ENCODE data around the gene BSN.

Gene BSN

GRCh38 chr3:49666592-49666991 is 112.3 kb downstream of the BSN start:
- H3K27me3 ChIP-seq (ENCODE audit: control insufficient read depth in 1 of 2, insufficient read depth in 1 of 2, low read length in 2 of 2): peaks cover 0 to 60% of the 10 kb centered on the region in 2 experiments
- H2BK15ac ChIP-seq (ENCODE audit: low read depth, poor library complexity, severe bottlenecking): no peak overlapping the region
- no peak overlapping the region for H4K8ac ChIP-seq (ENCODE audit: low read length)
- H3K4ac ChIP-seq (ENCODE audit: low read depth in 1 of 2, low read length in 2 of 2): no peak overlapping the region
- H3K36me3 ChIP-seq (ENCODE audit: control insufficient read depth in 1 of 2, insufficient read depth in 2 of 2, low read depth in 1 of 2, low read length in 2 of 2): no peaks in the 10 kb centered on the region
- no peak overlapping the region for H3K27ac ChIP-seq (ENCODE audit: low read length, poor library complexity, severe bottlenecking)
- H2AFZ ChIP-seq (ENCODE audit: low read depth, low read length): no peak overlapping the region
- H3K4me2 ChIP-seq (ENCODE audit: low read length, poor library complexity, severe bottlenecking): peak overlapping the region; percentile 19
- no peaks in the 10 kb centered on the region for H3K79me1 ChIP-seq (replicated peaks; ENCODE audit: low read length, poor library complexity, severe bottlenecking)
- H3K4me1 ChIP-seq (ENCODE audit: control insufficient read depth, insufficient read depth, low read depth, low read length): peaks cover 34% of the 10 kb centered on the region
- WGBS: 70% methylated on average over 7 of the region's 8 CpGs
- H2BK12ac ChIP-seq (ENCODE audit: low read length in 2 of 2): no peak overlapping the region
- H3K4me3 ChIP-seq (ENCODE audit: insufficient read depth in 1 of 2, low read depth in 1 of 2, low read length in 2 of 2): no peak overlapping the region
- no peak overlapping the region for H4K91ac ChIP-seq (ENCODE audit: low read length)
- no peak overlapping the region for H3K9ac ChIP-seq (ENCODE audit: low read length)
- H2BK5ac ChIP-seq (ENCODE audit: low read depth, low read length, poor library complexity, severe bottlenecking): no peak overlapping the region
- H3K18ac ChIP-seq (ENCODE audit: low read depth in 1 of 2, low read length in 2 of 2): no peak overlapping the region
- H2AK5ac ChIP-seq (ENCODE audit: low read length, severe bottlenecking): no peak overlapping the region
- no peaks in the 10 kb centered on the region for H3K9me3 ChIP-seq (ENCODE audit: control insufficient read depth, low read length)
- DNase-seq: peak; percentile 4
- no peak overlapping the region for H2BK120ac ChIP-seq (ENCODE audit: low read depth, low read length)
- no peak overlapping the region for H3K14ac ChIP-seq (ENCODE audit: low read length in 2 of 2)
- H3K23ac ChIP-seq (ENCODE audit: low read length in 2 of 2): no peak overlapping the region

DNA sequence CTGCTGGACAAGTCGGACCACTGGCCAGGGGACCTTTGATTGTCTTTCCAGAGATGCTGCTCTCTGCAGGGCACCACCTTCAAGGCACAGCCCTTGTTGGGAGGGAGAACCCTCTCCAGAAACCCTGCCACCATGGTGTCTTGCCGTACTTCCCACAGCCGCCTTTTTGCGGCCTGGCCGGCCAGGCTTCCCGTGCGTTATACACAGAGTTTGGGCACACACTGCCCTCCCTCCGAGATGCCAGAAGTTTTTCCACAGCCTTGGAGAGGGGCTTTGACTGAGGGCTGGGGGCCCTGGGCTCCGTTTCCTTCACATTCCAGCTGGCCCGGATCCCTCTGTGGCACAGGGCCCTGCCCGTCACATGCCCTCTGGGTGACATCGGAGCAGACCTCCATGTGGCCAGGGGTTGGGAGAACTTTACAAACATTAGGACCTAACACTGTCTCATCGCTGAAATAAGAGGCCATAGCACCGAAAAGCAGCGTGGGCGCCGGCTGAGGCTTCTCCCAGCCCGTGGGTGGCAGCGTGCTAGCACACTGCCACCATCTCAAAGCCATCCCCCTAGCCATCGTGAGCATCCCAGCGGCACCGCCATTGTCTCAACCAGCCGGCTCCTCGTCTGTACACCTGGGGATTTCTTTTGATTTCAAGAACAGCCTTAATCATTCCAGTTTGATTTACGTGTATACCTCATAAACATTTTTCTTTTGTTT is 113.6 kb downstream of the BSN start:
- Histone ChIP-seq H3K9ac (ENCODE audit: low read length) (no peak overlapping the region), H3K18ac (ENCODE audit: low read depth in 1 of 2, low read length in 2 of 2) (no peak overlapping the region), H3K9me3 (ENCODE audit: control insufficient read depth, low read length) (no peaks in the 10 kb centered on the region), H2BK15ac (ENCODE audit: low read depth, poor library complexity, severe bottlenecking) (no peak overlapping the region), H3K36me3 (ENCODE audit: control insufficient read depth in 1 of 2, insufficient read depth in 2 of 2, low read depth in 1 of 2, low read length in 2 of 2) (no peaks in the 10 kb centered on the region), H3K4me3 (ENCODE audit: insufficient read depth in 1 of 2, low read depth in 1 of 2, low read length in 2 of 2) (no peak overlapping the region), H3K23ac (ENCODE audit: low read length in 2 of 2) (no peak overlapping the region), H3K14ac (ENCODE audit: low read length in 2 of 2) (no peak overlapping the region), H4K91ac (ENCODE audit: low read length) (no peak overlapping the region), H2AK5ac (ENCODE audit: low read length, severe bottlenecking) (peak overlapping the region; percentile 21), H2BK5ac (ENCODE audit: low read depth, low read length, poor library complexity, severe bottlenecking) (no peak overlapping the region), H4K8ac (ENCODE audit: low read length) (no peak overlapping the region), H3K79me1 (replicated peaks; ENCODE audit: low read length, poor library complexity, severe bottlenecking) (no peaks in the 10 kb centered on the region), H3K27me3 (ENCODE audit: control insufficient read depth in 1 of 2, insufficient read depth in 1 of 2, low read length in 2 of 2) (peaks cover 0 to 55% of the 10 kb centered on the region in 2 experiments), H2BK12ac (ENCODE audit: low read length in 2 of 2) (no peak overlapping the region), H3K27ac (ENCODE audit: low read length, poor library complexity, severe bottlenecking) (peak overlapping the region; percentile 9), H3K4me2 (ENCODE audit: low read length, poor library complexity, severe bottlenecking) (no peak overlapping the region), H3K4ac (ENCODE audit: low read depth in 1 of 2, low read length in 2 of 2) (no peak overlapping the region), H2BK120ac (ENCODE audit: low read depth, low read length) (no peak overlapping the region), H3K4me1 (ENCODE audit: control insufficient read depth, insufficient read depth, low read depth, low read length) (peaks cover 35% of the 10 kb centered on the region), H2AFZ (ENCODE audit: low read depth, low read length) (no peak overlapping the region)
- WGBS: 86% methylated on average over 25 of the region's 25 CpGs
- no peak for DNase-seq

- H3K18ac ChIP-seq (ENCODE audit: low read depth in 1 of 2, low read length in 2 of 2): no peak overlapping the region
- H3K36me3 ChIP-seq (ENCODE audit: control insufficient read depth in 1 of 2, insufficient read depth in 2 of 2, low read depth in 1 of 2, low read length in 2 of 2): no peaks in the 10 kb centered on the region
- H3K14ac ChIP-seq (ENCODE audit: low read length in 2 of 2): no peak overlapping the region
- H3K4me3 ChIP-seq (ENCODE audit: insufficient read depth in 1 of 2, low read depth in 1 of 2, low read length in 2 of 2): no peak overlapping the region
- DNase-seq: no peak
- H3K4me2 ChIP-seq (ENCODE audit: low read length, poor library complexity, severe bottlenecking): peak overlapping the region; percentile 11
- H3K4ac ChIP-seq (ENCODE audit: low read depth in 1 of 2, low read length in 2 of 2): no peak overlapping the region
- H3K9me3 ChIP-seq (ENCODE audit: control insufficient read depth, low read length): no peaks in the 10 kb centered on the region
- H2AFZ ChIP-seq (ENCODE audit: low read depth, low read length): no peak overlapping the region
- peaks cover 2% of the 10 kb centered on the region for H3K79me1 ChIP-seq (replicated peaks; ENCODE audit: low read length, poor library complexity, severe bottlenecking)
- H4K91ac ChIP-seq (ENCODE audit: low read length): no peak overlapping the region
- no peak overlapping the region for H3K23ac ChIP-seq (ENCODE audit: low read length in 2 of 2)
- H2BK15ac ChIP-seq (ENCODE audit: low read depth, poor library complexity, severe bottlenecking): peak overlapping the region; percentile 37
- H2BK12ac ChIP-seq (ENCODE audit: low read length in 2 of 2): no peak overlapping the region
- no peak overlapping the region for H2BK120ac ChIP-seq (ENCODE audit: low read depth, low read length)
- H3K27me3 ChIP-seq (ENCODE audit: control insufficient read depth in 1 of 2, insufficient read depth in 1 of 2, low read length in 2 of 2): peaks cover 0 to 51% of the 10 kb centered on the region in 2 experiments
- no peak overlapping the region for H2AK5ac ChIP-seq (ENCODE audit: low read length, severe bottlenecking)
- peaks cover 40% of the 10 kb centered on the region for H3K4me1 ChIP-seq (ENCODE audit: control insufficient read depth, insufficient read depth, low read depth, low read length)
- 61% methylated on average over 5 of the region's 5 CpGs for WGBS
- H3K9ac ChIP-seq (ENCODE audit: low read length): no peak overlapping the region
- H3K27ac ChIP-seq (ENCODE audit: low read length, poor library complexity, severe bottlenecking): peak overlapping the region; percentile 9
- H4K8ac ChIP-seq (ENCODE audit: low read length): no peak overlapping the region
- H2BK5ac ChIP-seq (ENCODE audit: low read depth, low read length, poor library complexity, severe bottlenecking): no peak overlapping the region
Measured at GRCh38 chr3:49668414-49668797, 114.1 kb downstream of the BSN start.

- Histone ChIP-seq H2BK5ac (ENCODE audit: low read depth, low read length, poor library complexity, severe bottlenecking) (no peak overlapping the region), H2BK120ac (ENCODE audit: low read depth, low read length) (no peak overlapping the region), H3K18ac (ENCODE audit: low read depth in 1 of 2, low read length in 2 of 2) (no peak overlapping the region), H3K4ac (ENCODE audit: low read depth in 1 of 2, low read length in 2 of 2) (no peak overlapping the region), H2AK5ac (ENCODE audit: low read length, severe bottlenecking) (no peak overlapping the region), H3K36me3 (ENCODE audit: control insufficient read depth in 1 of 2, insufficient read depth in 2 of 2, low read depth in 1 of 2, low read length in 2 of 2) (no peaks in the 10 kb centered on the region), H3K4me1 (ENCODE audit: control insufficient read depth, insufficient read depth, low read depth, low read length) (peaks cover 40% of the 10 kb centered on the region), H3K23ac (ENCODE audit: low read length in 2 of 2) (no peak overlapping the region), H3K14ac (ENCODE audit: low read length in 2 of 2) (no peak overlapping the region), H3K4me2 (ENCODE audit: low read length, poor library complexity, severe bottlenecking) (no peak overlapping the region), H4K91ac (ENCODE audit: low read length) (no peak overlapping the region), H3K4me3 (ENCODE audit: insufficient read depth in 1 of 2, low read depth in 1 of 2, low read length in 2 of 2) (no peak overlapping the region), H3K27me3 (ENCODE audit: control insufficient read depth in 1 of 2, insufficient read depth in 1 of 2, low read length in 2 of 2) (peaks cover 0 to 46% of the 10 kb centered on the region in 2 experiments), H3K79me1 (replicated peaks; ENCODE audit: low read length, poor library complexity, severe bottlenecking) (peaks cover 2% of the 10 kb centered on the region), H3K27ac (ENCODE audit: low read length, poor library complexity, severe bottlenecking) (peak overlapping the region; percentile 49), H3K9ac (ENCODE audit: low read length) (no peak overlapping the region), H3K9me3 (ENCODE audit: control insufficient read depth, low read length) (no peaks in the 10 kb centered on the region), H2AFZ (ENCODE audit: low read depth, low read length) (no peak overlapping the region), H4K8ac (ENCODE audit: low read length) (no peak overlapping the region), H2BK15ac (ENCODE audit: low read depth, poor library complexity, severe bottlenecking) (no peak overlapping the region), H2BK12ac (ENCODE audit: low read length in 2 of 2) (no peak overlapping the region)
- peak; percentile 9 for DNase-seq
- WGBS: 69% methylated on average over 5 of the region's 5 CpGs
Measured at GRCh38 chr3:49668861-49669260, 114.6 kb downstream of the BSN start.

Data from mesenchymal stem cell (in vitro differentiated cells and primary cell).